SU-DHL-6 (cell line): ENCODE results near the gene RAB1A.

Experiments used
- EZH2phosphoT487 ChIP-seq: fragments of 200-600 bp; sonication (generic), shearing (Covaris generic); conservative IDR thresholded peaks from 2 replicates; pipeline ENCODE4 v1.6.1; 2018; ENCODE audit warnings: mild to moderate bottlenecking, antibody characterized with exemption, low read length, moderate library complexity, mixed read lengths
- TF ChIP-seq, protein P1 (sequence below): fragments of 200-600 bp; sonication (generic); IDR thresholded peaks from one replicate; pipeline ENCODE4 v1.5.1; 2017; ENCODE audit warnings: antibody characterized with exemption, mild to moderate bottlenecking, low read length, moderate library complexity; ENCODE audit not compliant: insufficient read depth, poor library complexity, severe bottlenecking

DNA sequence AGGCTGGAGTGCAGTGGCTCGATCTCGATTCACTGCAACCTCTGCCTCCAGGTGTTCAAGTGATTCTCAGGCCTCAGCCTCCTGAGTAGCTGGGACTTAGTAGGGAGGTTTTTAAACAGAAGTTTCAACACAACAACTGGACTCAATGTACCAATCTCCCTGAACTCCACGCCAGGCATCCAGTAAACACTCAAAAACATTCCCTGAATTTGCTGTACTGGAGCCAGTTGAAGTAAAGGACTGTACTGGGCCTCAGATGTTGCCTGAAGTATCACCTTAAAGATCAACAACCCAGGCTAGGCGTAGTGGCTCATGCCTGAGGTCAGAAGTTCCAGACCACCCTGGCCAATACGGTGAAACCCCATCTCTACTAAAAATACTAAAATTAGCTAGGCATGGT lies 22.4 kb downstream of the RAB1A start:
- TF ChIP-seq, protein P1, sequence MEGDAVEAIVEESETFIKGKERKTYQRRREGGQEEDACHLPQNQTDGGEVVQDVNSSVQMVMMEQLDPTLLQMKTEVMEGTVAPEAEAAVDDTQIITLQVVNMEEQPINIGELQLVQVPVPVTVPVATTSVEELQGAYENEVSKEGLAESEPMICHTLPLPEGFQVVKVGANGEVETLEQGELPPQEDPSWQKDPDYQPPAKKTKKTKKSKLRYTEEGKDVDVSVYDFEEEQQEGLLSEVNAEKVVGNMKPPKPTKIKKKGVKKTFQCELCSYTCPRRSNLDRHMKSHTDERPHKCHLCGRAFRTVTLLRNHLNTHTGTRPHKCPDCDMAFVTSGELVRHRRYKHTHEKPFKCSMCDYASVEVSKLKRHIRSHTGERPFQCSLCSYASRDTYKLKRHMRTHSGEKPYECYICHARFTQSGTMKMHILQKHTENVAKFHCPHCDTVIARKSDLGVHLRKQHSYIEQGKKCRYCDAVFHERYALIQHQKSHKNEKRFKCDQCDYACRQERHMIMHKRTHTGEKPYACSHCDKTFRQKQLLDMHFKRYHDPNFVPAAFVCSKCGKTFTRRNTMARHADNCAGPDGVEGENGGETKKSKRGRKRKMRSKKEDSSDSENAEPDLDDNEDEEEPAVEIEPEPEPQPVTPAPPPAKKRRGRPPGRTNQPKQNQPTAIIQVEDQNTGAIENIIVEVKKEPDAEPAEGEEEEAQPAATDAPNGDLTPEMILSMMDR, result no peak
- no peak for TF ChIP-seq EZH2phosphoT487
